H1 (cell line): ENCODE data around the gene FXYD7.
"Not testable (repeated sequence)": the region's sequence is repeated elsewhere in the genome, so short reads cannot be mapped to it uniquely, and the experiment has no call there.

ENCODE experiments used
- CEBPB ChIP-seq: IDR thresholded peaks from 2 replicates; pipeline ENCODE4 v1.6.1; 2012; ENCODE audit warnings: low read depth, low read length
- CHD7 ChIP-seq: fragments of 300-600 bp; sonication (generic); IDR thresholded peaks from 2 replicates; pipeline ENCODE4 v1.7.1; 2012; ENCODE audit warnings: low read length, moderate library complexity, mild to moderate bottlenecking, inconsistent platforms; ENCODE audit not compliant: insufficient replicate concordance
- CTCF ChIP-seq, 3 experiments: IDR thresholded peaks; 1 replicate in 2 of 3; 2 replicates in 1 of 3; pipeline versions ENCODE4 v1.5.1 to v1.6.1; 2011; ENCODE audit warnings: low read length in 3 of 3, mild to moderate bottlenecking in 3 of 3, inconsistent platforms in 2 of 3, low read depth in 1 of 3, moderate library complexity in 1 of 3; ENCODE audit not compliant: insufficient read depth in 1 of 3; ENCODE audit errors: control extremely low read depth in 1 of 3
- TCF12 ChIP-seq: IDR thresholded peaks from 2 replicates; pipeline ENCODE4 v1.6.1; 2011; ENCODE audit warnings: low read depth, mild to moderate bottlenecking, low read length
- ZNF274 ChIP-seq: IDR thresholded peaks from 2 replicates; pipeline ENCODE4 v1.7.0; 2012; ENCODE audit warnings: low read length, borderline replicate concordance; ENCODE audit errors: extremely low read depth
- TF ChIP-seq, protein P1 (sequence below): IDR thresholded peaks from 2 replicates; pipeline ENCODE4 v1.6.1; 2012; ENCODE audit warnings: inconsistent platforms

DNA sequence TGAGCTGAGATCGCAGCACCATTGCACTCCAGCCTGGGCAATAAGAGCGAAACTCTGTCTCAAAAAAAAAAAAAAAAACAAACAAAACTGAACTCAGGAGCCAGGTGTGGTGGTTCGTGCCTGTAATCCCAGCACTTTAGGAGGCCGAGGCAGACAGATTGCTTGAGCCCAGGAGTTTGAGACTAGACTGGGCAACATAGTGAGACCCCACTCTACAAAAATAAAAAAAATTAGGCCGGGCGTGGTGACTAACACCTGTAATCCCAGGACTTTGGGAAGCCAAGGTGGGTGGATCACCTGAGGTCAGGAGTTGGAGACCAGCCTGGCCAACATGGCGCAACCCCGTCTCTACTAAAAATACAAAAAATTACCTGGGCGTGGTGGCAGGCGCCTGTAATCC is 41.1 kb upstream of the FXYD7 start:
- not testable (repeated sequence) for TF ChIP-seq CTCF (IDR thresholded peaks at IDR 0.05; ENCODE audit: control extremely low read depth in 1 of 3, insufficient read depth in 1 of 3, low read depth in 1 of 3, low read length in 3 of 3); TCF12; CEBPB; CHD7; ZNF274
- TF ChIP-seq, protein P1, sequence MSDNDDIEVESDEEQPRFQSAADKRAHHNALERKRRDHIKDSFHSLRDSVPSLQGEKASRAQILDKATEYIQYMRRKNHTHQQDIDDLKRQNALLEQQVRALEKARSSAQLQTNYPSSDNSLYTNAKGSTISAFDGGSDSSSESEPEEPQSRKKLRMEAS, result not testable (repeated sequence)
